NB4 (cell line): ENCODE results near the gene OLFM2.
A peak's percentile ranks its signal among the peaks of the same experiment; 100 is the strongest.

Source experiments
- DNase-seq: peaks from one replicate; pipeline ENCODE4 v3.0.0; 2010; ENCODE audit warnings: low read depth
- H3K4me3 ChIP-seq: one replicate; pipeline ENCODE4 v1.5.1; 2011; ENCODE audit warnings: mild to moderate bottlenecking, low read depth, low read length, moderate library complexity
- MAX ChIP-seq: IDR thresholded peaks from 2 replicates; pipeline ENCODE4 v1.6.1; 2011; ENCODE audit warnings: low read depth, low read length
- MYC ChIP-seq: IDR thresholded peaks from 2 replicates; pipeline ENCODE4 v1.6.1; 2011; ENCODE audit warnings: low read depth, low read length
- POLR2A ChIP-seq: IDR thresholded peaks from 2 replicates; pipeline ENCODE4 v1.6.1; 2011; ENCODE audit warnings: mild to moderate bottlenecking; ENCODE audit not compliant: insufficient read length; ENCODE audit errors: extremely low read depth
- TF ChIP-seq, protein P1 (sequence below): IDR thresholded peaks from one replicate; pipeline ENCODE4 v1.5.1; 2012; ENCODE audit warnings: low read depth, low read length

OLFM2 gene

DNA sequence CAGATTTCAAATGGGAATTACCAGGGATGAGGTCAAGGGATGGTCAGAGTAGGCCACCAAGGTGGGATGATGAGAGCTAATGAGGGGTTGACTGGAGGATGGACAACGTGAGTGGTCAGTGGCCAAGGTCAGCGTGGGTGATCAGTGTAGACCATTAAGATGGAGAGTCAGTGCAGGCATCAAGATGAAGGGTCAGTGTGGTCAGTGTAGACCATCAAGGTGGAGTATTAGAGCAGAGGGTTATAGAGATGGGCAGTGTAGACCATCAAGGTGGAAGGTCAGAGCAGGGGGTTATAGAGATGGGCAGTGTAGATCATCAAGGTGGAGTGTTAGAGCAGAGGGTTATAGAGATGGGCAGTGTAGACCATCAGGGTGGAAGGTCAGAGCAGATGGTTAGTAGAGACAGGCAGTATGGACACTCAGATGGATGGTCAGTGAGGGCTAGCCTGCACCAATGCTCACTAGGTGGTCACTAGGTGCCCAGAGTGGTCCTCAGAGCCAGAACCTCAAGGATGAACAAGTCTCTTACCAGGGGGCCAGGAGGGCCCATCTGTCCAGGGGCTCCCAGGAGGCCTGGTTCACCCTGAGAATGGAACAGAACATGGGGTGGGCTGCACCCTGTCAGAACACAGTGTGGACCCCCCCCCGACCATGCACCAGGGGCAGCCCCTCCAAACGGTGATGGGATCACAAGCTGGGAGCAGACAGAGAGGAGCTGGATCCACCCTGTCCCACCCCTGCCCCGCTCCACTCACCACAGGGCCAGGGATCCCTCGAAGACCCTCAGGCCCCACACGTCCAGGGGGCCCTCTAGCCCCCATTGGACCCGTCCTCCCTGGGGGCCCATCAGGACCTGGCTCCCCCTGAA lies 32.7 kb upstream of the OLFM2 start:
- DNase-seq, result no peak
- H3K4me3 ChIP-seq, result no peak overlapping the region
- no peak for TF ChIP-seq MAX

- DNase-seq, result no peak
- TF ChIP-seq, protein P1, sequence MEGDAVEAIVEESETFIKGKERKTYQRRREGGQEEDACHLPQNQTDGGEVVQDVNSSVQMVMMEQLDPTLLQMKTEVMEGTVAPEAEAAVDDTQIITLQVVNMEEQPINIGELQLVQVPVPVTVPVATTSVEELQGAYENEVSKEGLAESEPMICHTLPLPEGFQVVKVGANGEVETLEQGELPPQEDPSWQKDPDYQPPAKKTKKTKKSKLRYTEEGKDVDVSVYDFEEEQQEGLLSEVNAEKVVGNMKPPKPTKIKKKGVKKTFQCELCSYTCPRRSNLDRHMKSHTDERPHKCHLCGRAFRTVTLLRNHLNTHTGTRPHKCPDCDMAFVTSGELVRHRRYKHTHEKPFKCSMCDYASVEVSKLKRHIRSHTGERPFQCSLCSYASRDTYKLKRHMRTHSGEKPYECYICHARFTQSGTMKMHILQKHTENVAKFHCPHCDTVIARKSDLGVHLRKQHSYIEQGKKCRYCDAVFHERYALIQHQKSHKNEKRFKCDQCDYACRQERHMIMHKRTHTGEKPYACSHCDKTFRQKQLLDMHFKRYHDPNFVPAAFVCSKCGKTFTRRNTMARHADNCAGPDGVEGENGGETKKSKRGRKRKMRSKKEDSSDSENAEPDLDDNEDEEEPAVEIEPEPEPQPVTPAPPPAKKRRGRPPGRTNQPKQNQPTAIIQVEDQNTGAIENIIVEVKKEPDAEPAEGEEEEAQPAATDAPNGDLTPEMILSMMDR, result no peak
- TF ChIP-seq MAX (no peak), MYC (no peak), POLR2A (no peak)
- no peak overlapping the region for H3K4me3 ChIP-seq
Observed at GRCh38 chr19:9967326-9967725, 31.0 kb upstream of the OLFM2 start.

DNA sequence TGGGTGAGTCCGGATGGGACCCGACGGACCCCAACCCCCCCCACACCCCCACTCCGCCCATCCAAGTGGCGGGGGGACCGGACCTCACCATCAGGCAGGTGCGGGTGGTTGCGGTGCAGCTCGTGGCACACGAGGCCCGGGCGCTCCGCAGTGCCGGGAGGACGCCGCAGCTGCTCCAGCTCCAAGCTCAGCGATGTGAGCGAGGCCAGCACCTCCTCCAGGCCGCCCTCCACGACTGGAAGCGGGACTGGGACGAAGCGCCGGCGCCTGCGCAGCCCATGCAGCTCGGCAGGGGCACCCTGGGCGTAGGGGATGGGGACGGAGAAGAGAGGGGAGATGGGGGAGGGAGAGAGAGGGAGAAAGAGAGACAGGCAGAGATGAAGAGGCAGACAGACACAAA lies 30.1 kb upstream of the OLFM2 start:
- TF ChIP-seq POLR2A (no peak), MAX (no peak), MYC (no peak)
- TF ChIP-seq, protein P1, result no peak
- no peak overlapping the region for H3K4me3 ChIP-seq
- no peak for DNase-seq

- no peak overlapping the region for H3K4me3 ChIP-seq
- DNase-seq, result no peak
- no peak for TF ChIP-seq MYC
- no peak for TF ChIP-seq MAX
- TF ChIP-seq POLR2A, result no peak
- TF ChIP-seq, protein P1, result no peak
Observed at GRCh38 chr19:9966024-9966423, 29.7 kb upstream of the OLFM2 start.

DNA sequence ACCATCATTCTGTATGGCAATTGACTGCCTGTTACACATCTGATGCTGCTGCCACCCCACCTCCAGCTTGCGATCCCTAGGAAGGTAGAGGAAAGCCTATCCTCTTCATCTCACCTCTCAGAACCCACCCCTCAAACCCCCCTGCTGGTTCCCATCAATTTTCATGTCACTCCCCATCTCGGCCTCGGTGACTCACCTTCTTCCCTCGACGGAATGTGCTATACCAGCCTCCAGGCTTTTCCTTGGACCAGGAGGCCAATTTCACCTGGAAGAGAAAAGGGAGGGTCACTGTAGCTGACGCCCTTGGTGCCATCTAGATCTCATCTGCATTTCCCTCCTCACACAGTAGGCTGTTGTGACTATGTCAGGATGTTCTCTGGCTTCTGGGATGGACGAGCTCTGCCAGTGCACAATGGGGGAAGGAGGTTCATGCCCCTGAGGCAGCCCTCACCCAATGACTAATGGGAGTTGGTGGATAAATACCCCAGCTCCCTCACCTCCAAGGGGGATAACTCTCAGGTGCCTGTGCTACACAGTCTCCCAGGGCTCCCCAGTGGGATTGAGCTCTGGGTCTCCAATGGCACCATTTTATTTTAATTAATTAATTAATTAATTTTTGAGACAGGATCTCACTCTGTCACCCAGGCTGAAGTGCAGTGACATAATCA lies 26.4 kb upstream of the OLFM2 start:
- no peak overlapping the region for H3K4me3 ChIP-seq
- TF ChIP-seq MAX (no peak), POLR2A (no peak), MYC (no peak)
- TF ChIP-seq, protein P1, result no peak
- DNase-seq, result no peak

DNA sequence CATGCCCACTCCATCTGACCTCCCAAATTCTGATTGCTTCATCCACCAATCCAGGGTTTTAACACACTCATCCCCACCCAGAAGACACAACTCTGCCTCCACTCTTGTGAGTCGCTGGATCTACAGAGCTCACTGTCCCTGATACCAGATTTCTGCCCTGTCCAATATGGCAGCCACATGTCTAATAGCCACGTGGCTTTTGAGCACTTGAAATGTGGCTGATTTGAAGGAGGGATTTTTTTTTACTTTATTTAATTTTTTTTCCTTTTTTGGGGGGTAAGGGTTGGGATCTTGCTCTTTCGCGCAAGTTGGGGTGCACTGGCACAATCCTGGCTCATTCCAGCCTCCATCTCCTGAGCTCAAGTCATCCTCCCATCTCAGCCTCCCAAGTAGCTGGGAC lies 24.8 kb upstream of the OLFM2 start:
- no peak for DNase-seq
- no peak overlapping the region for H3K4me3 ChIP-seq
- no peak for TF ChIP-seq POLR2A
- no peak for TF ChIP-seq MYC
- peak; percentile 59 for TF ChIP-seq MAX
